T-helper 2 cell (primary cell): ENCODE data around the gene ZC3H12A.

Source experiments
- DNase-seq, 5 experiments: peaks; one replicate each; pipeline versions ENCODE4 v3.0.0 to v3.0.0-alpha.2; 2012 to 2022

The ZC3H12A gene

DNA sequence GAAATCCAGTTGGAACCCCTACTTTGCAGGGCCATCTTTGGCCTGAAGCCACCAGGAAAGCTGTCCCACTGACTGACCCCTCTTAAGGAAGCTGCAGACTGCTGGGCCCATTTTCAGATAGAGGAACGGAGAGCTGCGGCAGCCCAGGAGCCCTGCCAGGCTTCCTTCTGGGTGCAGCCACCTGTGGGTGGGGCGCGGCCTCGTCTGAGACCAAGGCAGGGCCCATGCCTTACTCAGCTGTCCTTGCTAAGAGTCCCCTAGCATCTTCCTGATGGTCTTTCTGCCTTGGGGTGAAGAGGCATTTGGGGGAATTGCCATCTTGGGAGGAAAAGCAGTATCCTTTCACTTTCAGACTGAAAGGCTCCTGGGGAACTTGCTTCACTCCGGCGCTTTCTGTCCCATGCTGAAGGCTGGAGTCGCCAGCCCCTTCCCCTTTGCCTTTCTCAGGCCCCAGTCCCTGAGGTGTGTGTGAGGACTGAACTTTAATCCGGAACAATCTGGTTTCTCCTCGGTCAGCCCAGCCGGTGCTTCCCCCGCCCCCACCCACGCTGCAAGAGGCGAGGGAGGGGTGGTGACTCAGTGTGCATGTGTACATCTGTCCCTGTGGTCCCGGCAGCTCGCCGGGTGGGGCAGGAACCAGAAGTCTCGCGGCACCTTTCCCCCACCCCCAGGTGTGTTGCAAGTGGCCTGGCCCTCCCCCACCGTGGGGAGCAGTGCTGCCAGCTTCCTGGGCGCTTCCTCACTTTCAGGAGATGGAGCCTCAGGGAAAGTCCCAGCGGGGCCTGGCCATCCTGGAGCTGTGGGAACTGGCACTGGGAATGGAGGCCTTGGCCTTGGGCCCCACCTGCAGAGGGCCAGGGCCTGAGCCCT, 5.1 kb downstream of the ZC3H12A start:
- DNase-seq = peak; percentile 57 to 96 (median 89)

- DNase-seq = no peak
Measured at GRCh38 chr1:37480125-37480466, 5.7 kb downstream of the ZC3H12A start.

GRCh38 chr1:37480581-37481288, 6.4 kb downstream of the ZC3H12A start:
- no peak for DNase-seq

DNA sequence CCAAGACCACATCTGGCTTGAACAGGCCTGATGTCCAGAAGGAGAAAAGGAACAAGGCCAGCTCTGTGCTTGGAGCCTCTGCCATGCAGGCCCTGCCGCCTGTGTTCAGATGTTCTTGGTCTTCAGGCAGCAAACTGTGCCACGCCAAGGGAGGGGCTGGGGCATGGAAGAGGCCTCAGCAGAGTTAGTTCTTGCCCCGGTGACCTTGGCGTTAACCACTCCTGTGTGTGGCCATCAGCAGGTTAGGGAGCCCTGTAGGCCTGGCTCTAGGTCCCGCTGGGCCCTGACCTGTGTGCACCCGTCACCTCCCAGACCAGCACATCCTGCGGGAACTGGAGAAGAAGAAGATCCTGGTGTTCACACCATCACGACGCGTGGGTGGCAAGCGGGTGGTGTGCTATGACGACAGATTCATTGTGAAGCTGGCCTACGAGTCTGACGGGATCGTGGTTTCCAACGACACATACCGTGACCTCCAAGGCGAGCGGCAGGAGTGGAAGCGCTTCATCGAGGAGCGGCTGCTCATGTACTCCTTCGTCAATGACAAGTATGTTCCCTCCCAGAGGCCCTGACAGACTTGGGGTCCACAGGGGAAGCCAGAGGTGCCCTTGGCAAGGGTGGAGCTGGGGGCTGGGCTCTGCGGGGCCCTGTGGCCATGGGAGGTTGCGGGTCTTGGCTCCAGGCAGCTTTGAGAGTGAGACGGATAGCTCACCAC, 7.1 kb downstream of the ZC3H12A start:
- peak in 2 of 5 experiments; percentile 11 to 47 for DNase-seq

- no peak for DNase-seq
Measured at GRCh38 chr1:37482004-37482785, 7.8 kb downstream of the ZC3H12A start.

DNA sequence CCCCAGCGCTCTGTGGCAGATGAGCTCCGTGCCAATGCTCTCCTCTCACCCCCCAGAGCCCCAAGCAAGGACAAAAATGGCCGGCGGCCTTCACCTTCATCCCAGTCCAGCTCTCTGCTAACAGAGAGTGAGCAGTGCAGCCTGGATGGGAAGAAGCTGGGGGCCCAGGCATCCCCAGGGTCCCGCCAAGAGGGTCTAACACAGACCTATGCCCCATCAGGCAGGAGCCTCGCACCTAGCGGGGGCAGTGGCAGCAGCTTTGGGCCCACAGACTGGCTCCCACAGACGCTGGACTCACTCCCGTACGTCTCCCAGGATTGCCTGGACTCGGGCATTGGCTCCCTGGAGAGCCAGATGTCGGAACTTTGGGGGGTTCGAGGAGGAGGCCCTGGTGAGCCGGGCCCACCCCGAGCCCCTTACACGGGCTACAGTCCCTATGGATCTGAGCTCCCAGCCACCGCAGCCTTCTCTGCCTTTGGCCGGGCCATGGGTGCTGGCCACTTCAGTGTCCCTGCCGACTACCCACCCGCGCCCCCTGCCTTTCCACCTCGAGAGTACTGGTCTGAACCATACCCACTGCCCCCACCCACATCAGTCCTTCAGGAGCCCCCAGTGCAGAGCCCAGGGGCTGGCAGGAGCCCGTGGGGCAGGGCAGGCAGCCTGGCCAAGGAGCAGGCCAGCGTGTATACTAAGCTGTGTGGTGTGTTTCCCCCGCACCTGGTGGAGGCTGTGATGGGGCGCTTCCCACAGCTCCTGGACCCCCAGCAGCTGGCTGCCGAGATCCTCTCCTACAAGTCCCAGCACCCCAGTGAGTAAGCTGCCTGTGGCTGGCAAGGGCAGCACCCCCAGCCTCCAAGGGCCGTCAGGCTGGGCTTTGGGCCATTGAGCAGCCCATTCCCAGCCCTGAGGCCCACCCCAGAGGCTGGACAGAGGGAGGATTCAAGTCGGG, 8.7 kb downstream of the ZC3H12A start:
- no peak for DNase-seq

GRCh38 chr1:37483785-37484184, 9.4 kb downstream of the ZC3H12A start:
- no peak for DNase-seq

- DNase-seq = no peak
Measured at GRCh38 chr1:37484325-37485051, 10.1 kb downstream of the ZC3H12A start.

GRCh38 chr1:37485902-37486679, 11.7 kb downstream of the ZC3H12A start:
- no peak for DNase-seq

- DNase-seq = peak; percentile 61 to 71 (median 67)
Measured at GRCh38 chr1:37486680-37487618, 12.6 kb downstream of the ZC3H12A start.

GRCh38 chr1:37487619-37487984, 13.2 kb downstream of the ZC3H12A start:
- DNase-seq = no peak

- DNase-seq = peak in 1 of 5 experiments; percentile 73
Measured at GRCh38 chr1:37493336-37494098, 19.1 kb downstream of the ZC3H12A start.

DNA sequence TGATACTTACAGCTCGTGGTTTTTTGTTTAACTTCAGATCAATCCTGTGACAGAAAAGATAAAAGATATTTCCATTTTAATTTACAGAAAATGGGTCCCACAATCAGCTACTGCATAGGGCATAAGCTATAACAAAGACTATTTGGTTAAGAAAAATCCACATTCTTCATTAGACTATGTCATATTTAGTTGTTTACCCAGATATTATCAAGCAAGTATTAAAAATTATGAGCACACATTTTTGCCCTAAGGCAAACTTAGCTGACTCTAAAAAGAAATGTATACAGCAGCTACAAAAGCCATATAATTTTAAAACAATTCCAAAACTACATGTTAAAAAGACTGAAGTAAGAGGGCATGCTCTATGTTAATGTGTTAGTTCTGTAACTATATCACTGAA, 21.5 kb downstream of the ZC3H12A start:
- no peak for DNase-seq

GRCh38 chr1:37497832-37498231, 23.5 kb downstream of the ZC3H12A start:
- DNase-seq = no peak

DNA sequence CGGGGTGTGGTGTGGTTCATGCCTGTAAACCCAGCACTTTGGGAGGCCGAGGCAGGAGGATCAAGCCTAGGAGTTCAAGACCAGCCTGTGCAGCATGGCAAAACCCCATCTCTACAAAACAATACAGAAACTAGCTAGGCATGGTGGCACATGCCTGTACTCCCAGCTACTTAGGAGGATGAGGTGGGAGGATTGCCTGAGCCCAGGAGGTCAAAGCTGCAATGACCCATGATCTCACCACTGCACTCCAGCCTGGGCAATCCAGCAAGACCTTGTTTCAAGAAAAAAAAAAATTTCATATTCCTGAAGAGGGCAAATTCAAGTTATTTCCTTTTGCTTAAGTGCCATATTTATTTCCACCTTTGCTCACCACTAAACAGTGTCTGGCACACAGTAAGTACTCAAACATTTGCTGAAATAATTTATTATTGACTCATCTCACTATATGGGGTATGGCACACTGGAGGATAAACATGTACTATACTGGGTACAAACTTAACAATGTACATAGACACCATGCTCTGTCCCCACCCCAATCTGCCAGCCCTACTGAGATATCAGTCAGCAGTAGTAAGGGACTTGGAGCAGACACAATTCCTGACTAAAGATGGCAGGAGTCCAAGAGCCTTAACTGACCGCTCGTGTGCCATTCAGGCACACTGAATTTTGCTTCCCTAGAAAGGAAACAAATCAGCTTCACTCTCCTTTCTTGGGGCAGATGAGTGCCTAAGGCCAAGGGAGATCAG, 24.7 kb downstream of the ZC3H12A start:
- DNase-seq = no peak

- no peak for DNase-seq
Measured at GRCh38 chr1:37501661-37502060, 27.3 kb downstream of the ZC3H12A start.

DNA sequence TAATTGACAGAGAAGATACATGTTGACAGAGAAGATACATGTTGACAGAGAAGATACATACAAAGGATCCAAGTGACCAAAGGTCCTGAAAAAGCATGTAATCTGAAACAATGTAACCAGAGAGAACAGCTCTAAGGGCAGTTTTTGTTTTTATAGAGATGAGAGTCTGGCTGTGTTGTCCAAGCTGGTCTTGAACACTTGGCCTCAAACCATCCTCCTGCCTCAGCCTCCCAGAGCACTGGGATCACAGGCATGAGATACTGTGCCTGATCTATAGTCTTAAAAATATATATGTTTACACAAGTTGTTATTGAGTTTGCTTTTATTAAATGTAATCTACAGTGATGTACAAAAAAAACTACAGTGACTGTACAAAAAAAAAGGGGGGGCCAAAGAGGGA, 27.7 kb downstream of the ZC3H12A start:
- DNase-seq = no peak
